A172 (cell line): ENCODE data around the gene SFTA2. TPM values are rescaled to one million over a fixed set of nuclear protein-coding genes. Genes with fewer than 3 reads are reported as not detected.
"Not testable (repeated sequence)": the region's sequence is repeated elsewhere in the genome, so short reads cannot be mapped to it uniquely, and the experiment has no call there.

Source experiments
- DNase-seq: peaks from one replicate; pipeline ENCODE4 v3.0.0-alpha.2; 2015; ENCODE audit warnings: low spot score
- total RNA-seq: library from RNA; depleted of rRNA; stranded (reverse); fragments of >200 nt; shearing (Covaris generic); gene quantifications from 2 replicates; pipeline ENCODE4 v1.2.3, GENCODE V29; 2014

Gene SFTA2
- total RNA-seq, 1 experiment from 2014 or later: not detected

- peak; percentile 90 for DNase-seq
Measured at GRCh38 chr6:30942338-30943060, 10.5 kb upstream of the SFTA2 start.

- DNase-seq: no peak
Measured at GRCh38 chr6:30940361-30940986, 8.5 kb upstream of the SFTA2 start, which contains the start of gene MUCL3. TSS of gene MUCL3 (plus strand) at chr6:30940973. CDS start at chr6:30941000, 27 bp downstream.

- DNase-seq: no peak
Measured at GRCh38 chr6:30939473-30939872, 7.5 kb upstream of the SFTA2 start.

GRCh38 chr6:30938730-30939129 lies 6.8 kb upstream of the SFTA2 start:
- DNase-seq: no peak

- no peak for DNase-seq
Measured at GRCh38 chr6:30937265-30937664, 5.3 kb upstream of the SFTA2 start.

- no peak for DNase-seq
Measured at GRCh38 chr6:30935018-30935417, 3.0 kb upstream of the SFTA2 start.

GRCh38 chr6:30932665-30933365 lies 845 bp upstream of the SFTA2 start:
- no peak for DNase-seq

GRCh38 chr6:30931272-30931671 lies 698 bp downstream of the SFTA2 start:
- DNase-seq: no peak

- no peak for DNase-seq
Measured at GRCh38 chr6:30930506-30930905, 1.5 kb downstream of the SFTA2 start.

GRCh38 chr6:30928677-30929076 lies 3.3 kb downstream of the SFTA2 start:
- DNase-seq: no peak

- DNase-seq: not testable (repeated sequence)
Measured at GRCh38 chr6:30927080-30927479, 4.9 kb downstream of the SFTA2 start.

- peak; percentile 7 for DNase-seq
Measured at GRCh38 chr6:30926644-30927043, 5.3 kb downstream of the SFTA2 start.

GRCh38 chr6:30924040-30924627 lies 7.8 kb downstream of the SFTA2 start:
- not testable (repeated sequence) for DNase-seq

- DNase-seq: peak; percentile 10
Measured at GRCh38 chr6:30922447-30922852, 9.5 kb downstream of the SFTA2 start.

GRCh38 chr6:30918670-30919069 lies 13.3 kb downstream of the SFTA2 start:
- DNase-seq: no peak

GRCh38 chr6:30917487-30917886 lies 14.5 kb downstream of the SFTA2 start:
- no peak for DNase-seq

- DNase-seq: no peak
Measured at GRCh38 chr6:30917041-30917440, 14.9 kb downstream of the SFTA2 start.

GRCh38 chr6:30915591-30915946 lies 16.4 kb downstream of the SFTA2 start:
- peak; percentile 41 for DNase-seq

GRCh38 chr6:30914854-30915590 lies 16.9 kb downstream of the SFTA2 start:
- DNase-seq: no peak

- DNase-seq: peak; percentile 81
Measured at GRCh38 chr6:30914076-30914853, 17.7 kb downstream of the SFTA2 start, which contains the start of gene VARS2. TSS of gene VARS2 (plus strand) at chr6:30914238. CDS start at chr6:30914837, 599 bp downstream.

GRCh38 chr6:30913721-30914075 lies 18.3 kb downstream of the SFTA2 start:
- no peak for DNase-seq
